ENCODE measurements around the gene REV3L. TPM values are rescaled to one million over a fixed set of nuclear protein-coding genes. Genes with fewer than 3 reads are reported as not detected.

The REV3L gene
- total and polyA plus RNA-seq, 9 of the 15 experiments (the other 6 are each of a cell fraction or from before 2014, with no cell fraction given), result 5.5 to 24.4 (median 14.4) TPM

GRCh38 chr6:111450636-111451035, 32.4 kb downstream of the REV3L start:
- H3K27me3 ChIP-seq (ENCODE audit: control insufficient read depth in 2 of 2, insufficient read depth in 2 of 2, low read length in 2 of 2), result no peaks in the 10 kb centered on the region
- intact Hi-C loops (cut with micrococcal nuclease), result no loop called here
- peaks cover 40% of the 10 kb centered on the region for H3K79me2 ChIP-seq (ENCODE audit: control insufficient read depth, insufficient read depth, low read length)
- no peaks in the 10 kb centered on the region for H3K9me3 ChIP-seq (replicated peaks; ENCODE audit: control insufficient read depth, insufficient read depth, low read depth, low read length)
- H2AFZ ChIP-seq (ENCODE audit: low read depth, low read length), result no peak overlapping the region
- no peak overlapping the region for H3K4me3 ChIP-seq
- ATAC-seq (peak; percentile 13; the same call in 2 of the 3 replicates), DNase-seq (ENCODE audit: extremely low read depth in 1 of 4, low spot score in 3 of 4) (no peak), FAIRE-seq (peak; percentile 44)
- ChIA-PET POLR2A (interaction anchor here (1.1 to 1.5 kb wide), 4 partner anchors 11 to 27 kb away, joined by 3 to 4 read pairs (median 3); no protein-coding TSS in a partner anchor), CTCF (ENCODE audit: low intra/inter-chr PET ratio) (no interaction called here)
- H3K9ac ChIP-seq (ENCODE audit: insufficient read depth in 1 of 2, low read depth in 2 of 2, low read length in 2 of 2), result no peak overlapping the region
- 63% methylated on average over 2 of the region's 2 CpGs for WGBS (ENCODE audit: insufficient coverage, low coverage, missing lambda C conversion rate)
- in situ Hi-C loops (cut with MboI), result no loop called here
- H4K20me1 ChIP-seq (replicated peaks; ENCODE audit: control insufficient read depth, insufficient read depth, low read length), result no peaks in the 10 kb centered on the region
- H3K4me1 ChIP-seq (replicated peaks in 1 of 2; ENCODE audit: control insufficient read depth in 2 of 2, insufficient read depth in 2 of 2, low read length in 2 of 2), result no peaks in the 10 kb centered on the region; a peak in 1 of 5 replicates
- H3K27ac ChIP-seq (ENCODE audit: extremely low read depth, low read depth, low read length), result no peak overlapping the region
- H3K4me2 ChIP-seq (ENCODE audit: insufficient read depth, low read length), result no peak overlapping the region
- H3K9me1 ChIP-seq (ENCODE audit: control insufficient read depth, insufficient read depth, low read length), result no peaks in the 10 kb centered on the region
- 0 out of 3 replicates have a peak, but pooled peaks cover 3% of the 10 kb centered on the region for H3K36me3 ChIP-seq (ENCODE audit: control insufficient read depth, insufficient read depth, low read length)
- no TSS peak for BruUV-seq (replicated peaks)
- TF ChIP-seq THRA (IDR thresholded peaks at IDR 0.05) (no peak), XRCC3 (IDR thresholded peaks at IDR 0.05) (no peak), YBX1 (IDR thresholded peaks at IDR 0.05) (no peak), HDGF (IDR thresholded peaks at IDR 0.05) (no peak), E2F4 (CRISPR knock-in tag; IDR thresholded peaks at IDR 0.05; ENCODE audit: low read depth) (no peak), SUPT5H (IDR thresholded peaks at IDR 0.05) (no peak), TSHZ1 (CRISPR knock-in tag; IDR thresholded peaks at IDR 0.05) (no peak), MNT (conservative IDR thresholded peaks at IDR 0.05) (no peak), ETV1 (tag; conservative IDR thresholded peaks at IDR 0.05; ENCODE audit: low read depth) (no peak)
